ENCODE results near the gene ENO3.

Gene ENO3

GRCh38 chr17:4942760-4943508 is 8.0 kb upstream of the ENO3 start:
- Histone ChIP-seq H3K9ac (ENCODE audit: low read depth, low read length, poor library complexity) (no peak overlapping the region), H4K91ac (ENCODE audit: low read depth, low read length, poor library complexity) (no peak overlapping the region), H4K8ac (ENCODE audit: low read depth, low read length) (no peak overlapping the region), H3K4me2 (ENCODE audit: insufficient read depth, low read length, poor library complexity, severe bottlenecking) (no peak overlapping the region), H3K18ac (ENCODE audit: low read length) (no peak overlapping the region), H2BK15ac (ENCODE audit: low read length) (no peak overlapping the region), H3K9me3 (replicated peaks in 1 of 2; ENCODE audit: control insufficient read depth in 2 of 2, insufficient read depth in 1 of 2, low read depth in 1 of 2, low read length in 2 of 2) (no peaks in the 10 kb centered on the region), H3K79me1 (ENCODE audit: low read depth, low read length) (peaks cover 22% of the 10 kb centered on the region), H3K4me3 (ENCODE audit: low read length in 2 of 2) (peak overlapping the region in 1 of 2 donors; percentile 4), H3K23ac (ENCODE audit: low read depth, low read length, poor library complexity) (no peak overlapping the region), H3K4me1 (ENCODE audit: control insufficient read depth in 2 of 2, insufficient read depth in 1 of 2, low read depth in 1 of 2, low read length in 2 of 2) (peaks cover 17 to 20% of the 10 kb centered on the region in 2 donors), H3K36me3 (replicated peaks in 1 of 2; ENCODE audit: control insufficient read depth in 2 of 2, insufficient read depth in 2 of 2, low read length in 2 of 2) (peaks cover 45 to 64% of the 10 kb centered on the region in 2 donors), H2BK120ac (ENCODE audit: low read depth, low read length) (no peak overlapping the region), H2BK12ac (ENCODE audit: low read length) (no peak overlapping the region), H3K27me3 (ENCODE audit: control insufficient read depth in 3 of 3, insufficient read depth in 3 of 3, low read depth in 1 of 3, low read length in 3 of 3) (no peaks in the 10 kb centered on the region), H3K14ac (ENCODE audit: low read length) (no peak overlapping the region), H3K4ac (ENCODE audit: low read length) (no peak overlapping the region), H3K27ac (replicated peaks; ENCODE audit: low read length) (no peak overlapping the region), H2AFZ (ENCODE audit: low read length) (no peak overlapping the region), H2BK5ac (ENCODE audit: low read length) (no peak overlapping the region), H2AK5ac (ENCODE audit: low read depth, low read length) (no peak overlapping the region)
- no CpG with 5 or more reads among the region's 13 CpGs for WGBS, 2 donors (ENCODE audit: extremely low coverage in 2 of 2, insufficient read length in 2 of 2, insufficient replicate concordance in 1 of 2)
- DNase-seq (ENCODE audit: low spot score), result no peak

DNA sequence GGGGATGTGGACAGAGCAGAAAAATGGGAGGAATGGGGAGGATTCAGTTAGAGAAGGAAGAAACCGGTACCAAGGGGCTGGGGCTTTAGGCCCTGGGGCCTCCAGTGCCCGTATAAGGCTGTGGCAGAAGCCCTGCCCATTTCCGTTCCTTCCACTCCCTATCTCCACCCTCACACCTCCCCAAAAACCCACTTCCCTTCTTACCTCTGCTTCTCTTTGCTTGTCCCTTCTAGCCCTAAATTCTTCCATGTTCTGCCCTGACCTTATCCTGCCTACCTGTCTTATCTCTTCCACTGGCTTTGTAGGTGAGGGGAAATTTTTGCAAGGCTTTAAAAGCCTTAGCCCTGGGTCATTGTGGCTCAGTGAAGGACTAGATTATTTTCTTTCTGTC is 6.8 kb upstream of the ENO3 start:
- H2AFZ ChIP-seq (ENCODE audit: low read length), result no peak overlapping the region
- peak overlapping the region; percentile 12 for H3K23ac ChIP-seq (ENCODE audit: low read depth, low read length, poor library complexity)
- WGBS, 2 donors (ENCODE audit: extremely low coverage in 2 of 2, insufficient read length in 2 of 2, insufficient replicate concordance in 1 of 2), result no CpG with 5 or more reads among the region's 3 CpGs
- H3K4me3 ChIP-seq (ENCODE audit: low read length in 2 of 2), result no peak overlapping the region
- H2BK120ac ChIP-seq (ENCODE audit: low read depth, low read length), result no peak overlapping the region
- no peaks in the 10 kb centered on the region for H3K9me3 ChIP-seq (replicated peaks in 1 of 2; ENCODE audit: control insufficient read depth in 2 of 2, insufficient read depth in 1 of 2, low read depth in 1 of 2, low read length in 2 of 2)
- no peak overlapping the region for H4K91ac ChIP-seq (ENCODE audit: low read depth, low read length, poor library complexity)
- no peak overlapping the region for H2BK12ac ChIP-seq (ENCODE audit: low read length)
- H3K27me3 ChIP-seq (ENCODE audit: control insufficient read depth in 3 of 3, insufficient read depth in 3 of 3, low read depth in 1 of 3, low read length in 3 of 3), result no peaks in the 10 kb centered on the region
- no peak for DNase-seq (ENCODE audit: low spot score)
- H2AK5ac ChIP-seq (ENCODE audit: low read depth, low read length), result no peak overlapping the region
- H4K8ac ChIP-seq (ENCODE audit: low read depth, low read length), result no peak overlapping the region
- H2BK5ac ChIP-seq (ENCODE audit: low read length), result no peak overlapping the region
- no peak overlapping the region for H3K18ac ChIP-seq (ENCODE audit: low read length)
- H3K79me1 ChIP-seq (ENCODE audit: low read depth, low read length), result peaks cover 14% of the 10 kb centered on the region
- no peak overlapping the region for H3K27ac ChIP-seq (replicated peaks; ENCODE audit: low read length)
- no peak overlapping the region for H3K9ac ChIP-seq (ENCODE audit: low read depth, low read length, poor library complexity)
- H3K14ac ChIP-seq (ENCODE audit: low read length), result no peak overlapping the region
- no peak overlapping the region for H2BK15ac ChIP-seq (ENCODE audit: low read length)
- H3K4me2 ChIP-seq (ENCODE audit: insufficient read depth, low read length, poor library complexity, severe bottlenecking), result no peak overlapping the region
- peaks cover 11 to 12% of the 10 kb centered on the region in 2 donors for H3K4me1 ChIP-seq (ENCODE audit: control insufficient read depth in 2 of 2, insufficient read depth in 1 of 2, low read depth in 1 of 2, low read length in 2 of 2)
- H3K36me3 ChIP-seq (replicated peaks in 1 of 2; ENCODE audit: control insufficient read depth in 2 of 2, insufficient read depth in 2 of 2, low read length in 2 of 2), result peaks cover 40 to 56% of the 10 kb centered on the region in 2 donors
- no peak overlapping the region for H3K4ac ChIP-seq (ENCODE audit: low read length)

DNA sequence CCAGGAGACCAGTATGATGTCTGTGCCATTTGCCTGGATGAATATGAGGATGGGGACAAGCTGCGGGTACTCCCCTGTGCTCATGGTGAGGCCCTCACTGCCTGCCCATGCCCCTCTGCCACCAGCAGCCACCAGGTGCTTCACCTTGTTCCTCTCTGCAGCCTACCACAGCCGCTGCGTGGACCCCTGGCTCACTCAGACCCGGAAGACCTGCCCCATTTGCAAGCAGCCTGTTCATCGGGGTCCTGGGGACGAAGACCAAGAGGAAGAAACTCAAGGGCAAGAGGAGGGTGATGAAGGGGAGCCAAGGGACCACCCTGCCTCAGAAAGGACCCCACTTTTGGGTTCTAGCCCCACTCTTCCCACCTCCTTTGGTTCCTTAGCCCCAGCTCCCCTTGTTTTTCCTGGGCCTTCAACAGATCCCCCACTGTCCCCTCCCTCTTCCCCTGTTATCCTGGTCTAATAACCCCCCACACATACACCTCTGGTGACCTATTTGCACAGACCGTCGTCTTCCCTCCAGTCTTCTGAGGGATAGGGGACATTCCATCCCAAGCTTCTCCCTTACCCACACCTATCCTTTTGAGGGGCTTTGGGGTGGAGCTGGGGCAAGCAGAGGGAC is 6.3 kb upstream of the ENO3 start:
- Histone ChIP-seq H2AK5ac (ENCODE audit: low read depth, low read length) (no peak overlapping the region), H2BK15ac (ENCODE audit: low read length) (no peak overlapping the region), H3K4me3 (ENCODE audit: low read length in 2 of 2) (peak overlapping the region in 1 of 2 donors; percentile 9), H3K36me3 (replicated peaks in 1 of 2; ENCODE audit: control insufficient read depth in 2 of 2, insufficient read depth in 2 of 2, low read length in 2 of 2) (peaks cover 40 to 56% of the 10 kb centered on the region in 2 donors), H3K4me1 (ENCODE audit: control insufficient read depth in 2 of 2, insufficient read depth in 1 of 2, low read depth in 1 of 2, low read length in 2 of 2) (peaks cover 11 to 12% of the 10 kb centered on the region in 2 donors), H3K14ac (ENCODE audit: low read length) (no peak overlapping the region), H3K23ac (ENCODE audit: low read depth, low read length, poor library complexity) (peak overlapping the region; percentile 12), H2BK120ac (ENCODE audit: low read depth, low read length) (no peak overlapping the region), H4K8ac (ENCODE audit: low read depth, low read length) (no peak overlapping the region), H2BK12ac (ENCODE audit: low read length) (no peak overlapping the region), H3K27me3 (ENCODE audit: control insufficient read depth in 3 of 3, insufficient read depth in 3 of 3, low read depth in 1 of 3, low read length in 3 of 3) (no peaks in the 10 kb centered on the region), H3K79me1 (ENCODE audit: low read depth, low read length) (peaks cover 14% of the 10 kb centered on the region), H3K9me3 (replicated peaks in 1 of 2; ENCODE audit: control insufficient read depth in 2 of 2, insufficient read depth in 1 of 2, low read depth in 1 of 2, low read length in 2 of 2) (no peaks in the 10 kb centered on the region), H3K27ac (replicated peaks; ENCODE audit: low read length) (peak overlapping the region; percentile 19), H3K4me2 (ENCODE audit: insufficient read depth, low read length, poor library complexity, severe bottlenecking) (no peak overlapping the region), H2BK5ac (ENCODE audit: low read length) (no peak overlapping the region), H3K18ac (ENCODE audit: low read length) (no peak overlapping the region), H3K4ac (ENCODE audit: low read length) (no peak overlapping the region), H3K9ac (ENCODE audit: low read depth, low read length, poor library complexity) (no peak overlapping the region), H4K91ac (ENCODE audit: low read depth, low read length, poor library complexity) (no peak overlapping the region), H2AFZ (ENCODE audit: low read length) (no peak overlapping the region)
- WGBS, 2 donors (ENCODE audit: extremely low coverage in 2 of 2, insufficient read length in 2 of 2, insufficient replicate concordance in 1 of 2), result no CpG with 5 or more reads among the region's 8 CpGs
- no peak for DNase-seq (ENCODE audit: low spot score)

- no peak for DNase-seq (ENCODE audit: low spot score)
- no peaks in the 10 kb centered on the region for H3K9me3 ChIP-seq (replicated peaks in 1 of 2; ENCODE audit: control insufficient read depth in 2 of 2, insufficient read depth in 1 of 2, low read depth in 1 of 2, low read length in 2 of 2)
- no peaks in the 10 kb centered on the region for H3K27me3 ChIP-seq (ENCODE audit: control insufficient read depth in 3 of 3, insufficient read depth in 3 of 3, low read depth in 1 of 3, low read length in 3 of 3)
- no peak overlapping the region for H3K14ac ChIP-seq (ENCODE audit: low read length)
- no peak overlapping the region for H3K18ac ChIP-seq (ENCODE audit: low read length)
- H2BK12ac ChIP-seq (ENCODE audit: low read length), result no peak overlapping the region
- peaks cover 14% of the 10 kb centered on the region for H3K79me1 ChIP-seq (ENCODE audit: low read depth, low read length)
- H4K8ac ChIP-seq (ENCODE audit: low read depth, low read length), result peak overlapping the region; percentile 54
- H3K9ac ChIP-seq (ENCODE audit: low read depth, low read length, poor library complexity), result no peak overlapping the region
- peak overlapping the region; percentile 85 for H2BK5ac ChIP-seq (ENCODE audit: low read length)
- peak overlapping the region; percentile 37 for H3K27ac ChIP-seq (replicated peaks; ENCODE audit: low read length)
- no peak overlapping the region for H2BK15ac ChIP-seq (ENCODE audit: low read length)
- H3K36me3 ChIP-seq (replicated peaks in 1 of 2; ENCODE audit: control insufficient read depth in 2 of 2, insufficient read depth in 2 of 2, low read length in 2 of 2), result peaks cover 40 to 56% of the 10 kb centered on the region in 2 donors
- H3K4ac ChIP-seq (ENCODE audit: low read length), result no peak overlapping the region
- peaks cover 11 to 13% of the 10 kb centered on the region in 2 donors for H3K4me1 ChIP-seq (ENCODE audit: control insufficient read depth in 2 of 2, insufficient read depth in 1 of 2, low read depth in 1 of 2, low read length in 2 of 2)
- H2AK5ac ChIP-seq (ENCODE audit: low read depth, low read length), result peak overlapping the region; percentile 17
- H4K91ac ChIP-seq (ENCODE audit: low read depth, low read length, poor library complexity), result no peak overlapping the region
- WGBS, 2 donors (ENCODE audit: extremely low coverage in 2 of 2, insufficient read length in 2 of 2, insufficient replicate concordance in 1 of 2), result no CpG with 5 or more reads among the region's 7 CpGs
- H2AFZ ChIP-seq (ENCODE audit: low read length), result no peak overlapping the region
- no peak overlapping the region for H3K4me2 ChIP-seq (ENCODE audit: insufficient read depth, low read length, poor library complexity, severe bottlenecking)
- peak overlapping the region; percentile 62 for H3K23ac ChIP-seq (ENCODE audit: low read depth, low read length, poor library complexity)
- H2BK120ac ChIP-seq (ENCODE audit: low read depth, low read length), result no peak overlapping the region
- H3K4me3 ChIP-seq (ENCODE audit: low read length in 2 of 2), result no peak overlapping the region
Observed at GRCh38 chr17:4945176-4945943, 5.6 kb upstream of the ENO3 start.

Data from neuronal stem cell (in vitro differentiated cells).